Parathyroid adenoma (tissue), 2 donors: ENCODE data around the gene DOCK4.
"Not testable (repeated sequence)": the region's sequence is repeated elsewhere in the genome, so short reads cannot be mapped to it uniquely, and the experiment has no call there.

Experiments used
- H2AFZ ChIP-seq: fragments of 300-600 bp; sonication (generic); one replicate; pipeline ENCODE4 v1.7.0; 2017; ENCODE audit warnings: antibody characterized with exemption, mild to moderate bottlenecking
- H3K27ac ChIP-seq: fragments of 300-600 bp; sonication (generic); one replicate; pipeline ENCODE4 v1.7.0; 2017
- H3K27me3 ChIP-seq: fragments of 300-600 bp; sonication (generic); one replicate; pipeline ENCODE4 v1.7.0; 2017; ENCODE audit warnings: low read length; ENCODE audit not compliant: control insufficient read depth, insufficient read depth
- H3K36me3 ChIP-seq: fragments of 300-600 bp; sonication (generic); one replicate; pipeline ENCODE4 v1.7.0; 2017; ENCODE audit warnings: low read length; ENCODE audit not compliant: control insufficient read depth, insufficient read depth
- H3K4me1 ChIP-seq: fragments of 300-600 bp; sonication (generic); one replicate; pipeline ENCODE4 v1.7.0; 2017; ENCODE audit warnings: control low read depth
- H3K4me2 ChIP-seq: fragments of 300-600 bp; sonication (generic); one replicate; pipeline ENCODE4 v1.7.0; 2017; ENCODE audit warnings: low read length
- H3K4me3 ChIP-seq: fragments of 300-600 bp; sonication (generic); one replicate; pipeline ENCODE4 v1.7.0; 2017; ENCODE audit warnings: low read depth, low read length
- H3K79me2 ChIP-seq: fragments of 300-600 bp; sonication (generic); one replicate; pipeline ENCODE4 v1.7.0; 2017; ENCODE audit warnings: control low read depth
- H3K9ac ChIP-seq: fragments of 300-600 bp; sonication (generic); one replicate; pipeline ENCODE4 v1.7.0; 2017; ENCODE audit warnings: mild to moderate bottlenecking
- H3K9me3 ChIP-seq: fragments of 300-600 bp; sonication (generic); one replicate; pipeline ENCODE4 v1.7.0; 2017; ENCODE audit warnings: low read length; ENCODE audit not compliant: control insufficient read depth
- TF ChIP-seq, protein P1 (sequence below): fragments of 300-600 bp; sonication (generic); IDR thresholded peaks from one replicate; pipeline ENCODE4 v1.7.0; 2017; ENCODE audit warnings: antibody characterized with exemption, mild to moderate bottlenecking
- donor health status: primary hyperparathyroidism.

DOCK4 gene

DNA sequence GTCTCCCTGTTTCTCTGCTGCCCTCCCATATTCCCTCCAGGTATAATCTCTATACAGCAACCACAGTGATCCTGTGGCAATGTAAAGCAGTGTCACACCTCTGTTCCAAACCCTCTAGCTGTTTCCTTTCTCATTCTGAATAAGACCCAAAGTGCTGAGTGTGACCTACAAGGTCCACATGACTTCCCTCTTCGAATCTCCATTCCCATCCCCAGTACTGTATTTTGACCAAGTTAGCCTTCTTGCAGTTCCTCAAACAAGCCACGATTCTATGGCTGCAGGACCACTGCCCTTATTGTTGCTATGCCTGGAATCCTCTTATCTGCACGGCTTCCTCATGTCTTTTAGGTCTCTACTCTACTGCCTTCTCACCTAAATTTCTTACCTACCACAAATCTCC lies 291.9 kb downstream of the DOCK4 start:
- Histone ChIP-seq H2AFZ (no peak overlapping the region), H3K79me2 (no peaks in the 10 kb centered on the region), H3K27ac (no peak overlapping the region), H3K27me3 (no peaks in the 10 kb centered on the region), H3K4me1 (no peaks in the 10 kb centered on the region), H3K9ac (no peak overlapping the region), H3K4me2 (no peak overlapping the region), H3K9me3 (no peaks in the 10 kb centered on the region), H3K4me3 (no peak overlapping the region), H3K36me3 (no peaks in the 10 kb centered on the region)
- TF ChIP-seq, protein P1, sequence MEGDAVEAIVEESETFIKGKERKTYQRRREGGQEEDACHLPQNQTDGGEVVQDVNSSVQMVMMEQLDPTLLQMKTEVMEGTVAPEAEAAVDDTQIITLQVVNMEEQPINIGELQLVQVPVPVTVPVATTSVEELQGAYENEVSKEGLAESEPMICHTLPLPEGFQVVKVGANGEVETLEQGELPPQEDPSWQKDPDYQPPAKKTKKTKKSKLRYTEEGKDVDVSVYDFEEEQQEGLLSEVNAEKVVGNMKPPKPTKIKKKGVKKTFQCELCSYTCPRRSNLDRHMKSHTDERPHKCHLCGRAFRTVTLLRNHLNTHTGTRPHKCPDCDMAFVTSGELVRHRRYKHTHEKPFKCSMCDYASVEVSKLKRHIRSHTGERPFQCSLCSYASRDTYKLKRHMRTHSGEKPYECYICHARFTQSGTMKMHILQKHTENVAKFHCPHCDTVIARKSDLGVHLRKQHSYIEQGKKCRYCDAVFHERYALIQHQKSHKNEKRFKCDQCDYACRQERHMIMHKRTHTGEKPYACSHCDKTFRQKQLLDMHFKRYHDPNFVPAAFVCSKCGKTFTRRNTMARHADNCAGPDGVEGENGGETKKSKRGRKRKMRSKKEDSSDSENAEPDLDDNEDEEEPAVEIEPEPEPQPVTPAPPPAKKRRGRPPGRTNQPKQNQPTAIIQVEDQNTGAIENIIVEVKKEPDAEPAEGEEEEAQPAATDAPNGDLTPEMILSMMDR, result no peak

DNA sequence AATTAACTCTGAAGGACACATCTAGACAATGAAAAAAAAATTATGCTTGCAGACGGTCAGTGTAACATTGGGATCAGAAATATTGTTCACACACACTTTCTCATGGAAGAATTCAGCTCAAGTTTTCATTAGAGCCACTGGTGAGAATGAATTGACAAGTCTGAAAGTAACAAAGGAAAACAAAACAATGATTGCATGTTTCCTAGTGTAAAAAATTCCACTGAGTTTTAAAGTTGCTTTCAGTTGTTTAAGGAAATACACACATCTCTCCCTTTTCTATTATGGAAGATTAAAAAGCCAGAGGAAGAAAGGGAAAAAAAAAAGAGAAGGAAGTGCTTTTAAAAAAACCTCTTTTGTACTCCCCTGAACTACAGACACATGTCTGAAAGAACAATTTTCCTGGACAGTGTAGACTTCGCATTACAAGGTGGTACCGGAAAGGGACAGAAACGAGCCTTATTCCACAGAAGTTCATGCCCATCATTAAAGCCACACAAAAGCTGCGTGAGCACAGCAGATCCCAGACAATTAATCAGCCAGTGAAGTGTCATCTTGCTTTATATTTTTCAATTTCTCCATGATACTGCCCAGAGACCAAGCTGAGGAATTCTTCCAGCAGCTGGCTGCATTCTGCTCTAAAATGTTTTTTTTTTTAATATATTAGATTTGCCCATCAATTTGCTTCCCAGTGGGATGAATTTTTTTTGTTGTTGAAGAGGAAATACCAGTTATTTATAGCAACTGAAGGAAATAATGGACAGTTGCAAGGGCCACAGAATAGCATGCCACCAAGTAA lies 294.8 kb downstream of the DOCK4 start:
- Histone ChIP-seq H2AFZ (no peak overlapping the region), H3K9ac (no peak overlapping the region), H3K79me2 (no peaks in the 10 kb centered on the region), H3K4me3 (no peak overlapping the region), H3K27me3 (no peaks in the 10 kb centered on the region), H3K4me1 (no peaks in the 10 kb centered on the region), H3K27ac (no peak overlapping the region), H3K9me3 (no peaks in the 10 kb centered on the region), H3K36me3 (no peaks in the 10 kb centered on the region), H3K4me2 (no peak overlapping the region)
- TF ChIP-seq, protein P1, result no peak

DNA sequence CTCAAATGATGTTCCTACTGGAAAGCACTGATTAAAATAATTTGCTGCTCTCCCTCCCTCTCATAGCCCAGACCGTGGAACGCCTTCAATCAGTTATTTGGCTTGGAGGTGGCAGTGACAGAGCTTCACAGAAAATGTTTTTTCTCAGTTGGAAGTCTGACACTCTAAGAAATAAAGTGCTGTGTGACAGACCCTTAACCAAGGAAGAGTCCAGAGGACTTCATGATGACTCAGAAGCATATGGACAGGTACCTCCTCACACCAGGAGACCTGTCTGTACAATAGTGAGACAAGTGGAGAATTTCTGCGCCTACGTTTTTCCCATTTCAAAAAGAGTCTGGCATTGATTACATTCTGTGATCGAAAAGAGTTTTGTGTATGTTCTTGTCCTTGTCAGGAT lies 295.5 kb downstream of the DOCK4 start:
- H3K4me1 ChIP-seq, result no peaks in the 10 kb centered on the region
- TF ChIP-seq, protein P1, result no peak
- no peaks in the 10 kb centered on the region for H3K36me3 ChIP-seq

DNA sequence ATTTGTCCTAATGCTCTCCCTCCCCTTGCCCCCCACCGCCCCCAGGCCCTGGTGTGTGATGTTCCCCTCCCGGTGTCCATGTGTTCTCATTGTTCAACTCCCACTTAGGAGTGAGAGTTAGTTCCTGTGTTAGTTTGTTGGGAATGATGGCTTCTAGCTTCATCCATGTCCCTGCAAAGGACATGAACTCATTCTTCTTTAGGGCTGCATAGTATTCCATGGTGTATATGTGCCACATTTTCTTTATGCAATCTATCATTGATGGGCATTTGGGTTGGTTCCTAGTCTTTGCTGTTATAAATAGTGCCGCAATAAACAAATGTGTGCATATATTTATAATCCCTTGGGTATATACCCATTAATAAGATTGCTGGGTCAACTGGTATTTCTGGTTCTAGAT lies 297.5 kb downstream of the DOCK4 start:
- H3K9ac ChIP-seq, H3K4me1 ChIP-seq, H3K4me2 ChIP-seq, H3K36me3 ChIP-seq, H2AFZ ChIP-seq, H3K4me3 ChIP-seq, H3K79me2 ChIP-seq, H3K9me3 ChIP-seq, H3K27me3 ChIP-seq, H3K27ac ChIP-seq: not testable (repeated sequence)

More for the DNA sequence above, 295.5 kb downstream of the DOCK4 start:
- Histone ChIP-seq H3K79me2 (no peaks in the 10 kb centered on the region), H3K27ac (no peak overlapping the region), H3K27me3 (no peaks in the 10 kb centered on the region), H3K4me3 (no peak overlapping the region), H2AFZ (no peak overlapping the region), H3K9me3 (no peaks in the 10 kb centered on the region), H3K9ac (no peak overlapping the region), H3K4me2 (no peak overlapping the region)

DNA sequence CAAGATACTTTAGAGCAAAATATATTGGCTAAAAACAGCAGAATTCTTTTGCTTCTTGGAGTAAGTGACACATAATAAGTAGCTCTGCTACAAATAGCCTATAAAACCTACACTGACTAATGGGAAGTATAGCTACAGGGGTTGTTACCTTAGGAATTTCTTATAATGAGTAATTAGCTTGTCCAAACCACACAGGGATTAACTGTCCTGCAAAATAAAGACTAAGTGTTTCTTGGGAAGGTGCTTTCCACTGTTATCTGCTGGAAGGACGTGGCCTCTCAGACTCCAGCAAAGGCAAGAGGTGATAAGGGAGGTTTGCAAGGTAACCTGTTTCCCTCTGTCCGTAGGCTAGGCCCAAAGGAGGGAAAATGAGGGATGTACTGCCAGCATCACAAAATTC lies 302.4 kb downstream of the DOCK4 start:
- H3K4me3 ChIP-seq, result no peak overlapping the region
- no peak overlapping the region for H3K4me2 ChIP-seq
- H3K9me3 ChIP-seq, result no peaks in the 10 kb centered on the region
- TF ChIP-seq, protein P1, result no peak
- no peaks in the 10 kb centered on the region for H3K4me1 ChIP-seq
- H3K79me2 ChIP-seq, result no peaks in the 10 kb centered on the region
- no peak overlapping the region for H2AFZ ChIP-seq
- no peaks in the 10 kb centered on the region for H3K36me3 ChIP-seq
- no peak overlapping the region for H3K27ac ChIP-seq
- H3K27me3 ChIP-seq, result no peaks in the 10 kb centered on the region
- no peak overlapping the region for H3K9ac ChIP-seq
